HG02852 (cell line): ENCODE measurements around the gene ATG9B.

Experiments used
- ATAC-seq: cut with Tn5 transposase; IDR thresholded peaks from one replicate; pipeline ENCODE4 v1.9.1; 2021; ENCODE audit warnings: mild to moderate bottlenecking, moderate library complexity; ENCODE audit not compliant: unreplicated experiment

ATG9B gene

GRCh38 chr7:151001546-151001945 lies 22.7 kb downstream of the ATG9B start:
- ATAC-seq: no peak

- no peak for ATAC-seq
Measured at GRCh38 chr7:151000897-151001495, 23.3 kb downstream of the ATG9B start.

- no peak for ATAC-seq
Measured at GRCh38 chr7:150999497-151000230, 24.6 kb downstream of the ATG9B start.

GRCh38 chr7:150999001-150999400 lies 25.3 kb downstream of the ATG9B start:
- ATAC-seq: no peak

GRCh38 chr7:150998341-150998740 lies 26.0 kb downstream of the ATG9B start:
- ATAC-seq: no peak

GRCh38 chr7:150997817-150998216 lies 26.5 kb downstream of the ATG9B start:
- ATAC-seq: no peak

- no peak for ATAC-seq
Measured at GRCh38 chr7:150997075-150997511, 27.2 kb downstream of the ATG9B start.

- ATAC-seq: no peak
Measured at GRCh38 chr7:150996376-150997074, 27.8 kb downstream of the ATG9B start.

- no peak for ATAC-seq
Measured at GRCh38 chr7:150994838-150995510, 29.3 kb downstream of the ATG9B start.

GRCh38 chr7:150994141-150994837 lies 30.0 kb downstream of the ATG9B start:
- no peak for ATAC-seq

GRCh38 chr7:150993511-150993910 lies 30.8 kb downstream of the ATG9B start:
- ATAC-seq: no peak

GRCh38 chr7:150992833-150993302 lies 31.4 kb downstream of the ATG9B start:
- ATAC-seq: no peak

GRCh38 chr7:150992051-150992640 lies 32.1 kb downstream of the ATG9B start:
- no peak for ATAC-seq

- ATAC-seq: no peak
Measured at GRCh38 chr7:150990416-150991186, 33.7 kb downstream of the ATG9B start, which contains the start of gene NOS3. NOS3 (plus strand) TSS chr7:150991017; CDS start chr7:150993804, 2,787 bp downstream.

- no peak for ATAC-seq
Measured at GRCh38 chr7:150989456-150989855, 34.8 kb downstream of the ATG9B start.

- ATAC-seq: no peak
Measured at GRCh38 chr7:150988230-150989226, 35.8 kb downstream of the ATG9B start.

GRCh38 chr7:150986556-150986955 lies 37.7 kb downstream of the ATG9B start:
- ATAC-seq: no peak

GRCh38 chr7:150986099-150986512 lies 38.2 kb downstream of the ATG9B start:
- ATAC-seq: no peak
